ENCODE measurements around the gene MYO19.
A peak's percentile ranks its signal among the peaks of the same experiment; 100 is the strongest.
"Not testable (repeated sequence)": the region's sequence is repeated elsewhere in the genome, so short reads cannot be mapped to it uniquely, and the experiment has no call there.

MYO19 gene

GRCh38 chr17:36533935-36534839 is 481 bp downstream of the MYO19 start:
- DNase-seq (ENCODE audit: low spot score): peak; percentile 72

DNA sequence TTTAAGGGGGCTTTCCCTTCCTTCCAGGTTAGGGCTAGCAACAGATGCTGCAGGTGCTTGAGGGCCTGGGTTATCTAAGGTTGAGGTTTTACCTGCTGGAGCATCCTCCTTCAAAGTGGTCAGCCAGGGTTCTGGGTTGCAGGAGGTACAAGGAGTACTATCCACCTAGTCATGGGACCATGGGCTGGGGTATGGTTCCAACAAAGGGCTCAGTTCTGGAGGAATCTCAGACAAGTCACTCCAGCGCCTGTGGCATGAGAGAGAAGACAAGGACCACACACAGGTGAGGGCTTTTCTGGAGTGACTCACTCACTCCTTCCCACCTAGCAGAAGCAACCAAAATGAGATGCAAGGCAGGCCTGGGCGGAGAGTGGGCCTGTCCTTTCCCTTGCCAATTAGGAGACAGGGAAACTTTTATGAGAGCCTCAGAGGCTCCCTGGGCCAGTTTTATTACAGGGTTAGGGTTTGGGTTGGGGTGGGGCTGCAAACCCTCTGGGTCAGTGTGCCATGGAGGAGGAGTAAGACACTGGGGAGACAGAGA is 2.2 kb downstream of the MYO19 start:
- DNase-seq (ENCODE audit: low spot score): no peak

DNA sequence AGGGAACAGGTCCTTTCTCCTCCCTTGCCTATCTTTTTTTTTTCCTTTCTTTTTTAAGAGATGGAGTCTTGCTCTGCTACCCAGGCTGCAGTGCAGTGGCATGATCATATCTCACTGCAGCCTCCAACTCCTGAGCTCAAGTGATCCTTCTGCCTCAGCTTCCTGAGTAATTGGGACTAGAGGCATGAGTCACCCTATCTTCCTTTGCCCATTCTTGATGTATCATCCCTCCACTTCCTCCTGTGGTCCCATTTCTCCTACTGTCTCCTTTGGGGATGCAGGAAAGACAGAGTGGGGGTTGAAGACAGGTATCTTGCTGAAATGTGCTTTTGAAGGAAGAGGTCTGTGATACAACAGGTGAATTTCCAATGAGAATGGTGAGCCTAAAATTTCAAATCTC is 5.5 kb downstream of the MYO19 start:
- no peak for DNase-seq (ENCODE audit: low spot score)

GRCh38 chr17:36527621-36528250 is 6.9 kb downstream of the MYO19 start:
- no peak for DNase-seq (ENCODE audit: low spot score)

DNA sequence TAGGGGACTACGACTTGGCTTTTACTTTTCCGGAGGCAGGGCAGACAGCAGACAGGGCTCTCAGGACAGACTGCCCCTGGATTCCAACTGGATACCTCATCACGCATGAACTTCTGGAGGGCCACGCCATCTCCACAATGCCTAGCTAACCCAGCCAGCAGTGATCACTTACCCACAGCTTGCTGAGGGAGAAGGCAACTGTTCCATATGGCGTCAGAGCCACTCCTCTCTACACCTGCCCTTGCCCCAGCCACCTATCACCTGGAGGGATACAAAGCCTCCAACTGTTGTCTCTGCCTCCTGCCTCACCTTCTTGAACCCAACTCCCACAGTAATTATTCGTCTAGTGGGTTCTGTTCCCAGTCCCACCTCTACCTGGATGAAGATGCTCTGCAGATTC is 8.8 kb downstream of the MYO19 start:
- no peak for DNase-seq (ENCODE audit: low spot score)

GRCh38 chr17:36525113-36525512 is 9.6 kb downstream of the MYO19 start:
- DNase-seq (ENCODE audit: low spot score): no peak

DNA sequence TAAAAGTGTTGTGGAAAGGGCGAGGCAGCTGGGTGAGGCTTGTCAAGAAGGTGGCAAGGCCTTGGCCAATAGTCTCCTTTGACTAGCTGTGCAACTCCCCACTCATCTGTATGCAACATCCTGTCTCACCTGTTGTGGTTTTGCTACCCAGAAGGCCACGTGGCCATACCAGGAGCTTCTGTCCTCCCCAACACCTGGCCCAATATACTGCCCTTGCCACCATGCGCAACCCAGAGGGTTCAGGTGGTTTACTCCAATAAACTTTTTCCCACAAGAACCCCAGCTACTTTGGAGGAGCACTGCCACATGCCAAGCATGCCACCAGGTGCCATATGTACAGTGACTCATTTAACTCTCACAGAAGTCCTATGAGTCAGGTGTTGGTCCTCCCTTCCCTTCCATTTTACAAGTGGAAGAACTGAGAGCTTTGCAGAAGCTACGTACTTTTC is 10.2 kb downstream of the MYO19 start:
- DNase-seq (ENCODE audit: low spot score): no peak

- no peak for DNase-seq (ENCODE audit: low spot score)
These were observed 11.6 kb downstream of the MYO19 start for GRCh38 chr17:36523113-36523512.

- DNase-seq (ENCODE audit: low spot score): no peak
These were observed 18.8 kb downstream of the MYO19 start for GRCh38 chr17:36515837-36516236.

DNA sequence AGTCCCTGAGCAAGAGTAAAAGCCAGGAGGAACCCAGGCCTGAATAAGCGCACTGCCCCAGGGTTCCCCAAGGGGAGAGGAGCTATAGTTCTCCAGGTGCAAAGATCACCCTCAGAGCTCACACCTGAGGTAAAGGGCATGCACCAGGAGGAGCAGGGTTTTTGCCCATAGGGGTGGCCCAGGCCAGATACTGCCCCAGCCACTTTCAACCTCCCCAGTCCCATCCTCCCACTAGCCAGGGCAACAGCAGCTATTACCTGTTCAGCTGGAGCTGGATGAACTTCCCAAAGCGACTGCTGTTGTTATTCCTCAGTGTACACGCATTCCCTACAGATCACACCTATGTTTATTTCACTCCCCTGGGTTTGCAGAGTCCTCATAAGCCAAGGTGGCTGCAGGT is 19.8 kb downstream of the MYO19 start:
- DNase-seq (ENCODE audit: low spot score): no peak

GRCh38 chr17:36512641-36513040 is 22.0 kb downstream of the MYO19 start:
- no peak for DNase-seq (ENCODE audit: low spot score)

GRCh38 chr17:36511216-36511615 is 23.5 kb downstream of the MYO19 start:
- DNase-seq (ENCODE audit: low spot score): no peak

- DNase-seq (ENCODE audit: low spot score): no peak
These were observed 24.0 kb downstream of the MYO19 start for GRCh38 chr17:36510636-36511035.

GRCh38 chr17:36509272-36509985 is 25.2 kb downstream of the MYO19 start:
- no peak for DNase-seq (ENCODE audit: low spot score)

DNA sequence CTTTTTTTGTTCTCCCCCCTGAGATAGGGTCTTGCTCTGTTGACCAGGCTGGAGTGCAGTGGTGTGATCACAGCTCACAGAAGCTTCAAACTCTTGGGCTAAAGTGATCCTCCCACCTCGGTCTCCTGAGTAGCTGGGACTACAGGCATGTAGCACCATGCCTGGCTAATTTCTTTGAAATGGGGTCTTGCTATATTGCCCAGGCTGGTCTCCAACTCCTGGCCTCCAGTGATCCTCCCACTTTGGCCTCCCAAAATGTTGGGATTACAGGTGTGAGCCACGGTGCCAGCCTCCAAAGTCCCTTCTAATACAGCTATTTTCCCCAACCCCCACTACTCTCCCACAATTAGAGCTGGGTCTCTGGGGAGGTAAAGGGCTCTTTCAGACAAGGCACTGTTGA is 26.2 kb downstream of the MYO19 start:
- DNase-seq (ENCODE audit: low spot score): not testable (repeated sequence)

- DNase-seq (ENCODE audit: low spot score): no peak
These were observed 27.4 kb downstream of the MYO19 start for GRCh38 chr17:36507266-36507665.

- no peak for DNase-seq (ENCODE audit: low spot score)
These were observed 27.8 kb downstream of the MYO19 start for GRCh38 chr17:36506831-36507230.

DNA sequence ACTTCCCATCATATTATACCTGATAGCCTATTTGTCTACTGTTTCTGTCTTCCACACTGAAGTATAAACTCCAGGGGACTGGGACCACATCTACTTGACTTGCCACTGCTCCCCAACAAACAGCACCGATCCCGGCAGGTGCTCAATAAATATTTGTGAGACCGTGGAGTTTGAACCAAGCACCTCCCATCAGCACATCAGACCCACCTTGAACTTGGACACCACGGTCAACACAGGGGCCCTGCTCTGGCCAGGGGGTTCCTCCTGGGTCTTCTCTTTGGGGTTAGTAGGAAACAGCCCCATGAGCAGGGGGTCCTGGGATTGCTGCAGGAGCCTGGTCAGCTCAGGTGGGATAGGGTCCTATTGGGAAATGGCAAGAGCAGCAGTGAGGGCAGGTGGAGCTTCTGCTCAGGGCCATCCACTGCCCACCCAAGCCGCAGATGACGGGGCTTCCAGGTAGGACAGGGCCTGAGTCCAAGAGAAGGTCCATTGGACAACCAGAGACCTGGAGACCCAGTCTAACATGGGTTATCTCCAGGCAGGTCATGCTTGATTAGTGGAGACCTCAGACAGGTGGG is 28.3 kb downstream of the MYO19 start:
- no peak for DNase-seq (ENCODE audit: low spot score)

DNA sequence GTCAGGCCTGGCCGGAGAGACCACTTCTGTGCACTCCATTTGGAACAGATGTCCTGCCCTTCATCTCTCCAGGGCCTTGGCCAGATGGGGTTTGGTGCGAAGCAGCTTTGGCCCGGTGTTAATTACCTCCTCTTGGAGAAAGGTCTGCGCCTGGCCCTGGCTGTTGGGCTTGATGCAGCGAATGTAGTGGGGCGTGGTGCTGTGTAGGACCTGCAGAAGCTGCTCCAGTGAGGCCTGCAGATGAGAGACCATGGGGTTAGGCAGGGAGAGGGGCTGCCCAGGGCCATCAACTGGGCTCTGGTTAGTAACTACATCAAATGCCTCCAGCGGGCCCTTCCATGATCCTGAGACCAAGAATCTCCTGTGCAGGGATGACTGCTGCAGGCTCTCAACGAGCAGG is 29.5 kb downstream of the MYO19 start:
- DNase-seq (ENCODE audit: low spot score): no peak

- no peak for DNase-seq (ENCODE audit: low spot score)
These were observed 30.5 kb downstream of the MYO19 start for GRCh38 chr17:36504156-36504545.

GRCh38 chr17:36503456-36504155 is 31.1 kb downstream of the MYO19 start:
- DNase-seq (ENCODE audit: low spot score): no peak

- no peak for DNase-seq (ENCODE audit: low spot score)
These were observed 32.7 kb downstream of the MYO19 start for GRCh38 chr17:36501963-36502362.

Measured in left forelimb (tissue), 1 donor.